Hindlimb muscle (tissue), 1 donor: ENCODE results near the gene CNTN1. TPM values are rescaled to one million over a fixed set of nuclear protein-coding genes. Genes with fewer than 3 reads are reported as not detected.
"Not testable (repeated sequence)": the region's sequence is repeated elsewhere in the genome, so short reads cannot be mapped to it uniquely, and the experiment has no call there.

ENCODE experiments used
- DNase-seq: peaks from one replicate; pipeline ENCODE4 v3.0.0-alpha.2; 2013
- polyA plus RNA-seq: library from polyadenylated mRNA; unstranded; fragments of 120-200 nt; gene quantifications from one replicate; pipeline ENCODE4 v1.2.1, GENCODE V29; 2013; ENCODE audit not compliant: insufficient read length

The CNTN1 gene
- polyA plus RNA-seq, 1 donor, result 28.7 TPM

- no peak for DNase-seq
These were observed 360.2 kb downstream of the CNTN1 start for GRCh38 chr12:41052441-41052840.

- DNase-seq, result no peak
These were observed 360.8 kb downstream of the CNTN1 start for GRCh38 chr12:41053046-41053445.

GRCh38 chr12:41055875-41056577, 363.8 kb downstream of the CNTN1 start:
- no peak for DNase-seq

- DNase-seq, result no peak
These were observed 366.0 kb downstream of the CNTN1 start for GRCh38 chr12:41058266-41058665.

- DNase-seq, result no peak
These were observed 369.0 kb downstream of the CNTN1 start for GRCh38 chr12:41061192-41061591.

GRCh38 chr12:41064411-41064810, 372.2 kb downstream of the CNTN1 start:
- no peak for DNase-seq

- DNase-seq, result no peak
These were observed 375.9 kb downstream of the CNTN1 start for GRCh38 chr12:41067941-41068645.

- DNase-seq, result no peak
These were observed 381.6 kb downstream of the CNTN1 start for GRCh38 chr12:41073633-41074472.

GRCh38 chr12:41074473-41074769, 382.2 kb downstream of the CNTN1 start:
- DNase-seq, result no peak

GRCh38 chr12:41076114-41076513, 383.9 kb downstream of the CNTN1 start:
- DNase-seq, result no peak

- DNase-seq, result not testable (repeated sequence)
These were observed 389.0 kb downstream of the CNTN1 start for GRCh38 chr12:41081241-41081640.

- no peak for DNase-seq
These were observed 397.2 kb downstream of the CNTN1 start for GRCh38 chr12:41089438-41089837.

- no peak for DNase-seq
These were observed 399.9 kb downstream of the CNTN1 start for GRCh38 chr12:41092115-41092514.

GRCh38 chr12:41096797-41097196, 404.6 kb downstream of the CNTN1 start:
- DNase-seq, result no peak

- no peak for DNase-seq
These were observed 408.3 kb downstream of the CNTN1 start for GRCh38 chr12:41100572-41100971.

GRCh38 chr12:41101806-41102205, 409.6 kb downstream of the CNTN1 start:
- no peak for DNase-seq

GRCh38 chr12:41103614-41104013, 411.4 kb downstream of the CNTN1 start:
- no peak for DNase-seq

GRCh38 chr12:41106315-41106714, 414.1 kb downstream of the CNTN1 start:
- DNase-seq, result no peak

GRCh38 chr12:41108032-41108431, 415.8 kb downstream of the CNTN1 start:
- peak; percentile 61 for DNase-seq

- DNase-seq, result no peak
These were observed 420.7 kb downstream of the CNTN1 start for GRCh38 chr12:41112903-41113302.

- no peak for DNase-seq
These were observed 428.0 kb downstream of the CNTN1 start for GRCh38 chr12:41120211-41120610.

- no peak for DNase-seq
These were observed 429.1 kb downstream of the CNTN1 start for GRCh38 chr12:41121374-41121773.
